Mesothelial cell of epicardium (in vitro differentiated cells): ENCODE results near the gene DPH1. TPM values are rescaled to one million over a fixed set of nuclear protein-coding genes. Genes with fewer than 3 reads are reported as not detected.

Experiments used
- DNase-seq, 2 experiments: peaks; one replicate each; pipeline ENCODE4 v3.0.0; 2021; ENCODE audit warnings: low spot score in 2 of 2; ENCODE audit not compliant: unreplicated experiment in 2 of 2
- H3K27ac Mint-ChIP-seq: 2 replicates; pipeline ENCODE4 v1.8.0; 2021; ENCODE audit warnings: mixed read lengths
- H3K27me3 Mint-ChIP-seq: 2 replicates; pipeline ENCODE4 v1.8.0; 2021; ENCODE audit warnings: low read depth, mixed read lengths
- H3K36me3 Mint-ChIP-seq: 2 replicates; pipeline ENCODE4 v1.8.0; 2021; ENCODE audit warnings: mixed read lengths
- H3K4me1 Mint-ChIP-seq: 2 replicates; pipeline ENCODE4 v1.8.0; 2021; ENCODE audit warnings: mixed read lengths
- H3K4me3 Mint-ChIP-seq: 2 replicates; pipeline ENCODE4 v1.8.0; 2021; ENCODE audit warnings: mild to moderate bottlenecking, moderate library complexity, mixed read lengths
- H3K9me3 Mint-ChIP-seq: 2 replicates; pipeline ENCODE4 v1.8.0; 2021; ENCODE audit warnings: mixed read lengths
- CTCF ChIP-seq: fragments of 200-600 bp; sonication (generic); IDR thresholded peaks from one replicate; pipeline ENCODE4 v1.5.0; 2021; ENCODE audit warnings: antibody characterized with exemption; ENCODE audit not compliant: unreplicated experiment
- total RNA-seq: library from RNA; stranded (reverse); gene quantifications from 3 replicates; pipeline ENCODE4 v1.2.1, GENCODE V29; 2021

DPH1 gene
- total RNA-seq, 1 donor from 2014 or later, result 63.8 TPM

GRCh38 chr17:2067048-2067561, 37.2 kb downstream of the DPH1 start:
- Mint-ChIP-seq H3K9me3 (no peaks in the 10 kb centered on the region), H3K27me3 (no peaks in the 10 kb centered on the region), H3K27ac (peak overlapping the region; percentile 61), H3K36me3 (peaks cover 18% of the 10 kb centered on the region), H3K4me1 (peaks cover 54% of the 10 kb centered on the region), H3K4me3 (no peak overlapping the region)
- no peak for DNase-seq
- TF ChIP-seq CTCF, result no peak

DNA sequence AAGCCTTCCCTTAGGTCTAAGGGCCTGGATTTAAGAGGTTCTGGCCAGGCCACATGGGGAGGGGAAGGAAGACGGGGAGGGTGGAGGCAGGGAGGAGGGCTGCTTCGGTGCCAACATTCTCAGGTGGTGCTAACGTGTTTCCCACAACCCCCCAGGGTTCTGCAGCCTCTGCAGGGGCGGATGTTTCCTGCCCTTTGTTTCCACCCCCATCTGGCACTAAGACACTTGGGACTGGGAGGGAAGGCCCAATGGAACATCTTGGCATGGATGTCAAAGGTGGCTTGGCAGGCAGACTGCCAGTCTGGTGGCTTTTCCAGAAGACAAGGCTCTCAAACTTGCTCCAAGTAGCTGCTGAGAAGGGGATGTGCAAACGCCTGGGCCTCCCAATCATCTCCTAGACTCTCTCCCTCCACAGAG, 37.7 kb downstream of the DPH1 start:
- Mint-ChIP-seq H3K36me3 (peaks cover 20% of the 10 kb centered on the region), H3K9me3 (no peaks in the 10 kb centered on the region), H3K27me3 (no peaks in the 10 kb centered on the region), H3K4me1 (peaks cover 53% of the 10 kb centered on the region), H3K4me3 (no peak overlapping the region), H3K27ac (peak overlapping the region; percentile 83)
- TF ChIP-seq CTCF, result no peak
- DNase-seq, result no peak

- Mint-ChIP-seq H3K27ac (peak overlapping the region; percentile 83), H3K4me1 (peaks cover 52% of the 10 kb centered on the region), H3K27me3 (no peaks in the 10 kb centered on the region), H3K9me3 (no peaks in the 10 kb centered on the region), H3K36me3 (peaks cover 22% of the 10 kb centered on the region), H3K4me3 (no peak overlapping the region)
- DNase-seq, result no peak
- no peak for TF ChIP-seq CTCF
These were observed 38.1 kb downstream of the DPH1 start for GRCh38 chr17:2068031-2068518.

DNA sequence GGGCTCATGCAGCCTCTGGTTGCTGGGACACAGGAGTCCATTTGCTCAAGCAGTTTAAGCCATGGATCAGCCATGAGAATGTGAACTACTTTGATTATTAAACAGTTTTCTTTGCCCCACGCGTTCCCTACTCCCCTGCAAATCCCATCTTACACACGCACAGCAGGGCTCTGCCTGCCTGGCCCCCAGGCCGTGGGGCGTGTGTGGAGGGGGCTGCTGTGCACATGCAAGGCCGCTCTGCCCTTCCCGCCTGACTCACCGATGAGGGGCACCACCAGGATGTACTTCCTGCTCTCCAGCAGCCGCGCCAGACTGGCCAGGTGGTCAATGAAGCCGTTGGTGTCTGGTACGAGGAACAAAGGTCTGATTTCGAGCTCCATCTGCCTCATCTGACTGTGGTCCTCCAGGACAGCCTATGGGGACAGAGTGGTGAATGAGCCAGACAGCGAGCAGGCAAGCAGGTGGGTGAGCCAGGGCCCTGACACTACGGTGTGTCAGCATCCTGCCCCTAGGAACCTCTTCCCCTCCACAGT, 38.6 kb downstream of the DPH1 start:
- Mint-ChIP-seq H3K4me3 (no peak overlapping the region), H3K27ac (no peak overlapping the region), H3K36me3 (peaks cover 22% of the 10 kb centered on the region), H3K27me3 (no peaks in the 10 kb centered on the region), H3K9me3 (no peaks in the 10 kb centered on the region), H3K4me1 (peaks cover 46% of the 10 kb centered on the region)
- DNase-seq, result no peak
- no peak for TF ChIP-seq CTCF

GRCh38 chr17:2070241-2071023, 40.5 kb downstream of the DPH1 start:
- Mint-ChIP-seq H3K27ac (peak overlapping the region; percentile 40), H3K4me3 (no peak overlapping the region), H3K36me3 (peaks cover 15% of the 10 kb centered on the region), H3K4me1 (peaks cover 46% of the 10 kb centered on the region), H3K9me3 (no peaks in the 10 kb centered on the region), H3K27me3 (no peaks in the 10 kb centered on the region)
- DNase-seq, result no peak
- no peak for TF ChIP-seq CTCF
